Smooth muscle cell (in vitro differentiated cells): ENCODE results near the gene EDN2. TPM values are rescaled to one million over a fixed set of nuclear protein-coding genes. Genes with fewer than 3 reads are reported as not detected.

Source experiments
- DNase-seq: peaks from one replicate; lab custom pipeline; 2025; ENCODE audit not compliant: unreplicated experiment; lab: John Stamatoyannopoulos, UW
- H2AFZ ChIP-seq: fragments of 200-600 bp; sonication (generic); 2 replicates; pipeline ENCODE4 v1.6.0; 2016; ENCODE audit warnings: antibody characterized with exemption, low read depth, mild to moderate bottlenecking
- H3F3A ChIP-seq: fragments of 200-600 bp; sonication (generic); 2 replicates; pipeline ENCODE4 v1.6.0; 2017; ENCODE audit warnings: antibody characterized with exemption, low read depth
- H3K27ac ChIP-seq: fragments of 200-600 bp; sonication (generic); 2 replicates; pipeline ENCODE4 v1.5.1; 2016; ENCODE audit warnings: low read depth, mild to moderate bottlenecking
- H3K27me3 ChIP-seq: fragments of 200-600 bp; sonication (generic); 2 replicates; pipeline ENCODE4 v1.6.1; 2016; ENCODE audit warnings: low read depth, mild to moderate bottlenecking
- H3K36me3 ChIP-seq: fragments of 200-600 bp; sonication (generic); 2 replicates; pipeline ENCODE4 v1.5.1; 2016; ENCODE audit warnings: low read depth
- H3K4me1 ChIP-seq: fragments of 200-600 bp; sonication (generic); 2 replicates; pipeline ENCODE4 v1.5.1; 2016; ENCODE audit warnings: low read depth
- H3K4me2 ChIP-seq: fragments of 200-600 bp; sonication (generic); 2 replicates; pipeline ENCODE4 v1.6.0; 2016; ENCODE audit warnings: mild to moderate bottlenecking
- H3K4me3 ChIP-seq: fragments of 200-600 bp; sonication (generic); 2 replicates; pipeline ENCODE4 v1.5.1; 2016; ENCODE audit warnings: mild to moderate bottlenecking
- H3K79me2 ChIP-seq: fragments of 200-600 bp; sonication (generic); 2 replicates; pipeline ENCODE4 v1.6.0; 2016; ENCODE audit warnings: low read depth, mild to moderate bottlenecking
- H3K9ac ChIP-seq: fragments of 200-600 bp; sonication (generic); 2 replicates; pipeline ENCODE4 v1.6.0; 2016; ENCODE audit warnings: low read depth
- H3K9me3 ChIP-seq: fragments of 200-600 bp; sonication (generic); replicated peaks from 2 replicates; pipeline ENCODE4 v1.5.1; 2016; ENCODE audit warnings: low read depth
- H4K20me1 ChIP-seq: fragments of 200-600 bp; sonication (generic); 2 replicates; pipeline ENCODE4 v1.6.0; 2016; ENCODE audit warnings: low read depth
- WGBS: methylation state at CpG from one replicate; pipeline ENCODE4 v1.1.7; 2016; ENCODE audit warnings: low lambda C conversion rate; 5-methylcytosine and 5-hydroxymethylcytosine counted together
- polyA plus RNA-seq: library from polyadenylated mRNA; unstranded; fragments of >200 nt; fragmentation: Nextera tagmentation; extraction: Ambion mirVana; gene quantifications from 2 replicates; pipeline ENCODE4 v1.2.1, GENCODE V29; 2016
- total RNA-seq: library from RNA; depleted of rRNA; stranded (reverse); fragments of >200 nt; gene quantifications from 2 replicates; pipeline ENCODE4 v1.2.3, GENCODE V29; 2014
- TF ChIP-seq, protein P1 (sequence below): fragments of 200-600 bp; sonication (generic); IDR thresholded peaks from 2 replicates; pipeline ENCODE4 v1.5.1; 2017; ENCODE audit warnings: borderline replicate concordance, mild to moderate bottlenecking, antibody characterized with exemption; ENCODE audit not compliant: insufficient read depth, poor library complexity, severe bottlenecking

The EDN2 gene
- total and polyA plus RNA-seq, 2 experiments from 2014 or later: not detected

- Histone ChIP-seq H3K79me2 (no peaks in the 10 kb centered on the region), H3K4me1 (peaks cover 8% of the 10 kb centered on the region), H3F3A (no peaks in the 10 kb centered on the region), H3K9me3 (no peaks in the 10 kb centered on the region), H4K20me1 (no peaks in the 10 kb centered on the region), H2AFZ (no peak overlapping the region), H3K36me3 (no peaks in the 10 kb centered on the region), H3K27ac (no peak overlapping the region), H3K27me3 (no peaks in the 10 kb centered on the region), H3K4me2 (no peak overlapping the region), H3K9ac (no peak overlapping the region), H3K4me3 (no peak overlapping the region)
- WGBS: 93% methylated on average over 15 of the region's 15 CpGs
- TF ChIP-seq, protein P1, sequence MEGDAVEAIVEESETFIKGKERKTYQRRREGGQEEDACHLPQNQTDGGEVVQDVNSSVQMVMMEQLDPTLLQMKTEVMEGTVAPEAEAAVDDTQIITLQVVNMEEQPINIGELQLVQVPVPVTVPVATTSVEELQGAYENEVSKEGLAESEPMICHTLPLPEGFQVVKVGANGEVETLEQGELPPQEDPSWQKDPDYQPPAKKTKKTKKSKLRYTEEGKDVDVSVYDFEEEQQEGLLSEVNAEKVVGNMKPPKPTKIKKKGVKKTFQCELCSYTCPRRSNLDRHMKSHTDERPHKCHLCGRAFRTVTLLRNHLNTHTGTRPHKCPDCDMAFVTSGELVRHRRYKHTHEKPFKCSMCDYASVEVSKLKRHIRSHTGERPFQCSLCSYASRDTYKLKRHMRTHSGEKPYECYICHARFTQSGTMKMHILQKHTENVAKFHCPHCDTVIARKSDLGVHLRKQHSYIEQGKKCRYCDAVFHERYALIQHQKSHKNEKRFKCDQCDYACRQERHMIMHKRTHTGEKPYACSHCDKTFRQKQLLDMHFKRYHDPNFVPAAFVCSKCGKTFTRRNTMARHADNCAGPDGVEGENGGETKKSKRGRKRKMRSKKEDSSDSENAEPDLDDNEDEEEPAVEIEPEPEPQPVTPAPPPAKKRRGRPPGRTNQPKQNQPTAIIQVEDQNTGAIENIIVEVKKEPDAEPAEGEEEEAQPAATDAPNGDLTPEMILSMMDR: no peak
- no peak for DNase-seq
Observed at GRCh38 chr1:41481109-41481775, 3.2 kb downstream of the EDN2 start.

DNA sequence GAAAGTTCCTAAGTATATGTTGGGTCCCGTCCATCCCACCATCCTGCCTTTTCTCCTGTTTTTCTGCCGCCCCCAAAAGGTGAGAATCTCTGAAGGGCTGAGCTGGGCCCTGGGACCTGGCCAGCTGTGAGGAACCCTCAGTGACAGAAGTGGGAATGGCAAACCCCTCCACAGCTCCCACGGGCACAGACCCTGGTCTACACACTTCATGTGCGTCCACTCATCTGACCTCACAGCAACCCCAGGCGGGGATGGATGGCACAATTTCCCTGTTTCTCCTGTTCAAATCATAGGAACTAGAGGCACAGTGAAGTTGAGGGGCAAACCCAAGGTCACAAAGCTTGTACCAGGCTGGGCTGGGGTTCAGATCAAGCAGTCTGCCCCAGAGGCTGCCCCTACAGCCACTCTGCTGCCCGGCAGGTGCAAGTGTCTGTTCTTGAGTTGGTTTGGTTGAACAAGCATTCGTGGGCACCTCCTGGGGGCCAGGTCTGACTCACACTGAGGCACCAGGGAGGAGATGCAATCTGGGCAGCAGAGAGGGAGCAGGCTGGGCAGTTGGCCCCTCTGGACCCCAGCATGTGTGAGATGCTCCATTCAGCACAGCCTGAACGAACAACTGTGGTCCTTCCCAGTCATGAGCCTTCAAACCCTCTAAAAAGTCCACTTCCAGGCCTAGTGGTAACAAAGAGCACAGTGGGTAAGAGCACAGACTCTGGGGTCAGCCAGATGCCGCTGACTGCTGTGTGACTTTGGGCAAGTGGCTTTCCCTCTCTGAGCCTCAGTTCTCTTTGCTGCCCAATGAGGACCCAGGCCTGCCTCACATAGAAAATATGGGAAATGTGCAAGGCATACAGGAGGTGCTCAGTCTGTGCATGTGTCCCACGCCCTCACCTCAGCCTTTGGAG lies 4.0 kb downstream of the EDN2 start:
- Histone ChIP-seq H3K9me3 (no peaks in the 10 kb centered on the region), H2AFZ (no peak overlapping the region), H3K36me3 (no peaks in the 10 kb centered on the region), H3F3A (no peaks in the 10 kb centered on the region), H3K4me1 (peaks cover 6% of the 10 kb centered on the region), H3K4me2 (no peak overlapping the region), H3K27me3 (no peaks in the 10 kb centered on the region), H4K20me1 (no peaks in the 10 kb centered on the region), H3K9ac (no peak overlapping the region), H3K79me2 (no peaks in the 10 kb centered on the region), H3K27ac (no peak overlapping the region), H3K4me3 (no peak overlapping the region)
- no peak for DNase-seq
- TF ChIP-seq, protein P1: no peak
- 95% methylated on average over 10 of the region's 10 CpGs for WGBS

DNA sequence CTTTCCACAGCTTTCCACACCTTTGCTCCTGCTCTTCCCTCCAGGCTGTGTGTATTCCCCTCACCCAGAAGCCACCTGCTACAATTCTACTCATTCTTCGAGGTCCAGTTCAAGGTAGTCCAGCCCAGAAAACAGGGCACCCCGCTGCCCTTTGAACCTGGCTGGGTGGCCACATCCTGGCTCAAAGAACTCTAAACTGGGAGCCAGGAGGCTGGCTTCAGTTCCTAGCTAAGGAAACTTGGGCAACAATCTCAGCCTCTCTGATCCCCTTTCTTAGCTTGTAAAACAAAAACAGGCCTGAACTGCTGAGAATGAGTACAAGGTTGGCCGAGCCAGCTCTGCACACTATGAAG lies 4.7 kb downstream of the EDN2 start:
- no peaks in the 10 kb centered on the region for H3F3A ChIP-seq
- H2AFZ ChIP-seq: no peak overlapping the region
- H3K36me3 ChIP-seq: no peaks in the 10 kb centered on the region
- no peak overlapping the region for H3K27ac ChIP-seq
- H3K79me2 ChIP-seq: no peaks in the 10 kb centered on the region
- TF ChIP-seq, protein P1: no peak
- H3K4me1 ChIP-seq: peaks cover 6% of the 10 kb centered on the region
- H4K20me1 ChIP-seq: no peaks in the 10 kb centered on the region
- H3K4me3 ChIP-seq: no peak overlapping the region
- H3K9ac ChIP-seq: no peak overlapping the region
- no peak overlapping the region for H3K4me2 ChIP-seq
- no peaks in the 10 kb centered on the region for H3K27me3 ChIP-seq
- H3K9me3 ChIP-seq: no peaks in the 10 kb centered on the region
- DNase-seq: no peak
- 87% methylated on average over 3 of the region's 3 CpGs for WGBS
